GM12874 (cell line): ENCODE results near the gene C11orf58.

Experiments used
- TF ChIP-seq, protein P1 (sequence below): IDR thresholded peaks from 2 replicates; pipeline ENCODE4 v1.5.1; 2011; ENCODE audit warnings: low read depth, mild to moderate bottlenecking, control low read depth, low read length, moderate library complexity; ENCODE audit not compliant: insufficient read depth

C11orf58 gene

DNA sequence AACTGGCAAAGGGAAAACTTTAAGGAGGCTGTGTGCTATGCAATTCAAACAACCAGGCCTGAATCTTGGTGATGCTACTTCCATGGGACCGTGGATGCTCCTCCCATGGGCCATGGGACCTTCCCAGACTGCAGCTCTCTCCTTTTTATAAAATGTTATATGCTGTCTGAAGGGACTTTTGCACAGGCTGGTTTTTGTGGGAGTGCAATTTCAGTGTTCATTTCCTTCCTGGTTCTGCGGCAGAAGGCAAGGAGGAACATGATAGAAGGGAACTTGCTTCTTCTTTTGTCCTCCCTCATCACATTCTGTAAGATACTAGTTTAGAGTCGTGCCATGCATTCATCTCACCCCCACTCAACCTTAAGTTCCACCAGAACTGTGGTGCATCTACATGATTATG, 68.9 kb downstream of the C11orf58 start:
- TF ChIP-seq, protein P1, sequence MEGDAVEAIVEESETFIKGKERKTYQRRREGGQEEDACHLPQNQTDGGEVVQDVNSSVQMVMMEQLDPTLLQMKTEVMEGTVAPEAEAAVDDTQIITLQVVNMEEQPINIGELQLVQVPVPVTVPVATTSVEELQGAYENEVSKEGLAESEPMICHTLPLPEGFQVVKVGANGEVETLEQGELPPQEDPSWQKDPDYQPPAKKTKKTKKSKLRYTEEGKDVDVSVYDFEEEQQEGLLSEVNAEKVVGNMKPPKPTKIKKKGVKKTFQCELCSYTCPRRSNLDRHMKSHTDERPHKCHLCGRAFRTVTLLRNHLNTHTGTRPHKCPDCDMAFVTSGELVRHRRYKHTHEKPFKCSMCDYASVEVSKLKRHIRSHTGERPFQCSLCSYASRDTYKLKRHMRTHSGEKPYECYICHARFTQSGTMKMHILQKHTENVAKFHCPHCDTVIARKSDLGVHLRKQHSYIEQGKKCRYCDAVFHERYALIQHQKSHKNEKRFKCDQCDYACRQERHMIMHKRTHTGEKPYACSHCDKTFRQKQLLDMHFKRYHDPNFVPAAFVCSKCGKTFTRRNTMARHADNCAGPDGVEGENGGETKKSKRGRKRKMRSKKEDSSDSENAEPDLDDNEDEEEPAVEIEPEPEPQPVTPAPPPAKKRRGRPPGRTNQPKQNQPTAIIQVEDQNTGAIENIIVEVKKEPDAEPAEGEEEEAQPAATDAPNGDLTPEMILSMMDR = no peak
